IMR-90 (cell line): Measurements from ENCODE around the gene PHETA1.

Experiments
- CTCF ChIP-seq: conservative IDR thresholded peaks from 2 replicates; pipeline ENCODE4 v1.5.1; 2012; ENCODE audit warnings: mild to moderate bottlenecking, low read depth, low read length, improper control_type of control experiment
- MAZ ChIP-seq: IDR thresholded peaks from 2 replicates; pipeline ENCODE4 v1.6.1; 2012; ENCODE audit warnings: low read depth, mild to moderate bottlenecking, low read length, improper control_type of control experiment, moderate library complexity, borderline replicate concordance
- MXI1 ChIP-seq: IDR thresholded peaks from 2 replicates; pipeline ENCODE4 v1.6.1; 2012; ENCODE audit warnings: low read depth, mild to moderate bottlenecking, low read length, moderate library complexity, borderline replicate concordance
- POLR2A ChIP-seq: IDR thresholded peaks from 2 replicates; pipeline ENCODE4 v1.6.1; 2012; ENCODE audit warnings: mild to moderate bottlenecking, low read depth, low read length
- RAD21 ChIP-seq: IDR thresholded peaks from 2 replicates; pipeline ENCODE4 v1.6.1; 2012; ENCODE audit warnings: low read length, improper control_type of control experiment

DNA sequence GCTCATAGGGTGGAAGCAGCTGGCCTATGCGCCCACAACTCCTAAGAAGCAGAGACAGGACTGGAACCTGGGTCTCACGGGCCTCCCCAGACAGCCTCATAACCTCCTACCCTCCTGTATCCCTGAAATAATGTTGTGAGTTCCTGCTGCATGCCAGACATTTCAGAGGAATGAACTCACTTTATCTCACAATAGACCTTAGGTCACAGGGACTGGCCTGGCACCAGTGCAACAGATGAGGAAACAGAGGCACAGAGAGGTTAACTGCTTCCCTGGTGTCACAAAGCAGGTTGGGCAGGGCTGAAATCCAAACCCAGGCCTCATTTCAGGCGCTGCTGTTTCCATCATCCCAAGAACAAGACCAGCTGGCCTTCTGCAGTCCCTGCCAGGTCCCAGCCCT is 5.3 kb downstream of the PHETA1 start:
- TF ChIP-seq CTCF (no peak), POLR2A (no peak), MXI1 (no peak), RAD21 (no peak), MAZ (no peak)
